Mesenchymal stem cell (in vitro differentiated cells and primary cell): ENCODE measurements around the gene REXO5.

Experiments used
- DNase-seq: peaks from one replicate; pipeline ENCODE4 v3.0.0-alpha.2; 2013
- H2AFZ ChIP-seq: one replicate; pipeline ENCODE4 v1.6.1; 2013; ENCODE audit warnings: low read depth, mild to moderate bottlenecking, control low read depth, inconsistent platforms, low read length, moderate library complexity
- H2AK5ac ChIP-seq: 2 replicates; pipeline ENCODE4 v1.6.1; 2013; ENCODE audit warnings: low read length, moderate library complexity, mild to moderate bottlenecking, inconsistent platforms; ENCODE audit not compliant: severe bottlenecking
- H2BK120ac ChIP-seq: one replicate; pipeline ENCODE4 v1.6.1; 2013; ENCODE audit warnings: low read depth, mild to moderate bottlenecking, inconsistent platforms, low read length, moderate library complexity
- H2BK12ac ChIP-seq, 2 experiments: one replicate each; pipeline ENCODE4 v1.6.1; 2013; ENCODE audit warnings: inconsistent platforms in 2 of 2, low read length in 2 of 2, mild to moderate bottlenecking in 2 of 2, moderate library complexity in 2 of 2, control low read depth in 1 of 2
- H2BK15ac ChIP-seq: one replicate; pipeline ENCODE4 v1.6.1; 2013; ENCODE audit warnings: mild to moderate bottlenecking, low read depth, inconsistent platforms; ENCODE audit not compliant: poor library complexity, severe bottlenecking
- H2BK5ac ChIP-seq: 2 replicates; pipeline ENCODE4 v1.6.1; 2013; ENCODE audit warnings: low read depth, mild to moderate bottlenecking, low read length, control low read depth, inconsistent platforms; ENCODE audit not compliant: poor library complexity, severe bottlenecking
- H3K14ac ChIP-seq, 2 experiments: one replicate each; pipeline ENCODE4 v1.6.1; 2013; ENCODE audit warnings: inconsistent platforms in 2 of 2, low read length in 2 of 2, control low read depth in 1 of 2, mild to moderate bottlenecking in 1 of 2, moderate library complexity in 1 of 2
- H3K18ac ChIP-seq, 2 experiments: one replicate each; pipeline ENCODE4 v1.6.1; 2013; ENCODE audit warnings: inconsistent platforms in 2 of 2, low read length in 2 of 2, control low read depth in 1 of 2, low read depth in 1 of 2, mild to moderate bottlenecking in 1 of 2
- H3K23ac ChIP-seq, 2 experiments: one replicate each; pipeline ENCODE4 v1.6.1; 2013; ENCODE audit warnings: inconsistent platforms in 2 of 2, low read length in 2 of 2, mild to moderate bottlenecking in 2 of 2, moderate library complexity in 2 of 2, control low read depth in 1 of 2
- H3K27ac ChIP-seq: 2 replicates; pipeline ENCODE4 v1.5.1; 2013; ENCODE audit warnings: mild to moderate bottlenecking, moderate library complexity, low read length, control low read depth, inconsistent platforms; ENCODE audit not compliant: poor library complexity, severe bottlenecking
- H3K27me3 ChIP-seq, 2 experiments: 2 replicates each; pipeline versions ENCODE4 v1.6.1 to v1.7.0; 2013; ENCODE audit warnings: low read length in 2 of 2, mild to moderate bottlenecking in 2 of 2, moderate library complexity in 2 of 2, control low read depth in 1 of 2, inconsistent platforms in 1 of 2; ENCODE audit not compliant: control insufficient read depth in 1 of 2, insufficient read depth in 1 of 2
- H3K36me3 ChIP-seq, 2 experiments: 2 replicates each; pipeline versions ENCODE4 v1.6.1 to v1.7.0; 2013; ENCODE audit warnings: low read length in 2 of 2, control low read depth in 1 of 2, inconsistent platforms in 1 of 2, low read depth in 1 of 2, mild to moderate bottlenecking in 1 of 2; ENCODE audit not compliant: insufficient read depth in 2 of 2, control insufficient read depth in 1 of 2
- H3K4ac ChIP-seq, 2 experiments: one replicate each; pipeline ENCODE4 v1.6.1; 2013; ENCODE audit warnings: inconsistent platforms in 2 of 2, low read length in 2 of 2, mild to moderate bottlenecking in 2 of 2, moderate library complexity in 2 of 2, control low read depth in 1 of 2, low read depth in 1 of 2
- H3K4me1 ChIP-seq: 2 replicates; pipeline ENCODE4 v1.6.1; 2013; ENCODE audit warnings: low read depth, low read length, control low read depth; ENCODE audit not compliant: control insufficient read depth, insufficient read depth
- H3K4me2 ChIP-seq: 2 replicates; pipeline ENCODE4 v1.6.1; 2013; ENCODE audit warnings: low read length, mild to moderate bottlenecking, inconsistent platforms; ENCODE audit not compliant: poor library complexity, severe bottlenecking
- H3K4me3 ChIP-seq, 2 experiments: 2 replicates each; pipeline versions ENCODE4 v1.5.1 to v1.7.0; 2013; ENCODE audit warnings: low read length in 2 of 2, mild to moderate bottlenecking in 2 of 2, control low read depth in 1 of 2, low read depth in 1 of 2; ENCODE audit not compliant: insufficient read depth in 1 of 2
- H3K79me1 ChIP-seq: replicated peaks from 2 replicates; pipeline ENCODE4 v1.6.1; 2013; ENCODE audit warnings: mild to moderate bottlenecking, control low read depth, low read length, inconsistent platforms; ENCODE audit not compliant: poor library complexity, severe bottlenecking
- H3K9ac ChIP-seq: 2 replicates; pipeline ENCODE4 v1.7.0; 2013; ENCODE audit warnings: mild to moderate bottlenecking, low read length, moderate library complexity
- H3K9me3 ChIP-seq: 2 replicates; pipeline ENCODE4 v1.7.0; 2013; ENCODE audit warnings: mild to moderate bottlenecking, low read length; ENCODE audit not compliant: control insufficient read depth
- H4K8ac ChIP-seq: one replicate; pipeline ENCODE4 v1.6.1; 2013; ENCODE audit warnings: inconsistent platforms, mild to moderate bottlenecking, low read length, moderate library complexity
- H4K91ac ChIP-seq: one replicate; pipeline ENCODE4 v1.6.1; 2013; ENCODE audit warnings: mild to moderate bottlenecking, low read length, inconsistent platforms
- WGBS: methylation state at CpG from one replicate; pipeline ENCODE4 v1.1.7; 2013; ENCODE audit warnings: mixed read lengths; 5-methylcytosine and 5-hydroxymethylcytosine counted together

REXO5 gene

DNA sequence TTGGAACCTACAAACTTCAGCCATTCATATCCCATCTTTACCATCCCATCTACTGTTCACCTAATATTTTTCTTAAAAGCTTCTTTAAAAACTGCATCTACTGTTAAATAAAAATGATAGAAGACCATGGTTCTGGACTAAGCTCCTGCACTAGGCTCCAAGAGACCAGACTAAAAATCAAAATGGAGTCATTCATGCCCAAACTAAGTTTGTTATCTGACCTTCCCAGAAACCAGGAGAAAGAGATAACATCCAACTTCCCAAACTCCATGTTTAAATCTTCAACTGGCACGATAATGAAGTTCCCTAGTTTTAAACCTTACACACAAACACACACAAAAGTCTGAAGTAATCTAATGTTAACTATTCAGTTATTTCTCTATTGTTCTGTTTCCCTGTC, 80.0 kb downstream of the REXO5 start:
- H3K36me3 ChIP-seq, result peaks cover 5 to 50% of the 10 kb centered on the region in 2 experiments
- no peak overlapping the region for H3K4me2 ChIP-seq
- H3K27ac ChIP-seq, result no peak overlapping the region
- no peak overlapping the region for H2AFZ ChIP-seq
- H3K14ac ChIP-seq, result no peak overlapping the region
- H2BK15ac ChIP-seq, result no peak overlapping the region
- H3K9me3 ChIP-seq, result no peaks in the 10 kb centered on the region
- H4K8ac ChIP-seq, result no peak overlapping the region
- no peak for DNase-seq
- peaks cover 9% of the 10 kb centered on the region for H3K4me1 ChIP-seq
- peaks cover 2% of the 10 kb centered on the region for H3K79me1 ChIP-seq
- no peak overlapping the region for H3K18ac ChIP-seq
- H3K4ac ChIP-seq, result no peak overlapping the region
- H3K23ac ChIP-seq, result no peak overlapping the region
- no peak overlapping the region for H3K4me3 ChIP-seq
- 0% methylated on average over 1 of the region's 1 CpG for WGBS
- no peak overlapping the region for H4K91ac ChIP-seq
- H2BK12ac ChIP-seq, result no peak overlapping the region
- no peak overlapping the region for H3K9ac ChIP-seq
- H2BK120ac ChIP-seq, result no peak overlapping the region
- H2AK5ac ChIP-seq, result peak overlapping the region; percentile 61
- H2BK5ac ChIP-seq, result no peak overlapping the region
- no peaks in the 10 kb centered on the region for H3K27me3 ChIP-seq

DNA sequence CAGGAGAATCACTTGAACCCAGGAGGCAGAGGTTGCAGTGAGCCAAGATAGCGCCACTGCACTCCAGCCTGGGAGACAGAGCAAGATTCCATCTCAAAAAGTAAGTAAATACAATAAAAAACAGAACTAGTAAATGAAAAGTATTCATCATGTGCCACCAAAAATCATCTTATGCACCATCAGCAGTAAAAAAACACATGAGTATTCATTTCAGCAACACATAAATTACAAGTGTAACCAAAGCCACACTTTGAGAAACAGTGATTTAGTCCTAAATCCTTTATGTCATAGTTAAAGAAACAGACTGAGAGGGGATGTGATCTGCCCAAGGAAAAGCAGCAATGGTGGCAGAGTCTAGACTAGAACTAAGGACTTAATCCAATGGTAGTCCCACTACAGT, 80.9 kb downstream of the REXO5 start:
- no CpG with 5 or more reads among the region's 1 CpG for WGBS

DNA sequence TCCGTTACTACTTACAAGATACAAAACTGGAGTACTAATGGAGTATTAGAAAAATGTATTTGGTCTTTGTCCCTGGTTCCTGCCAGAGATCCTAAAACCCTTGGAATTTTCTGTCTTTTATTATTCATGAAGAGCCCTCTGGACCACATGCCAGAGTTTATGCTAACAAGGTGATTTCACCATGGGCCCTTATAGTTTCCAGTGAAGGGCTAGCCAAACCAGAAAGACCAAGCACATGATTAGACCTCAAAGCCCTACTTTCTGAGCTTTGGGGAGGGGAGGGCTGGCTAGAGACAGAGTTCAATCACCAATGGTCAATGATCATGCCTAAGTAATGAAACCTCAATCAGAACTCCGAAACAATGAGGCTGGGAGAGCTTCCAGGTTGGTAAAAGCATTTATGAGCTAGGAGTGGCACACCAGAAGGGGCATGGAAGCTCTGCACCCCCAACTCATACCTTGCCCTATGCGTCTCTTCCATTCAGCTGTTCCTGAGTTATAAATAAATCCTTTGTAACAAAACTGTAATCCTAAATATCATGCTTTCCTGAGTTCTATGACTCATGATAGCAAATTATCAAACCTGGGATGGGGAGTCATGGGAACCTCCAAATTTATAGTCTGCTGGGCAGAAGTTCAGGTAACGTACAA, 83.4 kb downstream of the REXO5 start:
- H3K36me3 ChIP-seq, result peaks cover 23 to 80% of the 10 kb centered on the region in 2 experiments
- no peak overlapping the region for H3K9ac ChIP-seq
- no peak overlapping the region for H2BK12ac ChIP-seq
- no peak overlapping the region for H2BK5ac ChIP-seq
- no peak overlapping the region for H3K18ac ChIP-seq
- no peak overlapping the region for H3K4ac ChIP-seq
- H3K14ac ChIP-seq, result no peak overlapping the region
- WGBS, result 95% methylated on average over 3 of the region's 4 CpGs
- H4K91ac ChIP-seq, result no peak overlapping the region
- H2AK5ac ChIP-seq, result no peak overlapping the region
- no peak overlapping the region for H2BK15ac ChIP-seq
- no peaks in the 10 kb centered on the region for H3K9me3 ChIP-seq
- H3K4me2 ChIP-seq, result no peak overlapping the region
- no peak for DNase-seq
- no peak overlapping the region for H3K23ac ChIP-seq
- no peaks in the 10 kb centered on the region for H3K27me3 ChIP-seq
- H3K79me1 ChIP-seq, result peaks cover 6% of the 10 kb centered on the region
- H3K4me1 ChIP-seq, result peaks cover 10% of the 10 kb centered on the region
- H3K27ac ChIP-seq, result no peak overlapping the region
- H2AFZ ChIP-seq, result no peak overlapping the region
- H4K8ac ChIP-seq, result no peak overlapping the region
- no peak overlapping the region for H3K4me3 ChIP-seq
- H2BK120ac ChIP-seq, result no peak overlapping the region

More for the DNA sequence above, 80.9 kb downstream of the REXO5 start:
- Histone ChIP-seq H3K14ac (no peak overlapping the region), H2BK5ac (no peak overlapping the region), H3K9me3 (no peaks in the 10 kb centered on the region), H4K91ac (no peak overlapping the region), H2BK15ac (no peak overlapping the region), H3K4me3 (no peak overlapping the region), H3K4me1 (peaks cover 8% of the 10 kb centered on the region), H2AFZ (no peak overlapping the region), H2BK120ac (no peak overlapping the region), H3K36me3 (peaks cover 11 to 59% of the 10 kb centered on the region in 2 experiments), H3K18ac (no peak overlapping the region), H3K27me3 (no peaks in the 10 kb centered on the region), H3K23ac (no peak overlapping the region), H3K27ac (peak overlapping the region; percentile 66), H2AK5ac (no peak overlapping the region), H3K4ac (no peak overlapping the region), H3K79me1 (peaks cover 5% of the 10 kb centered on the region), H4K8ac (no peak overlapping the region), H3K9ac (no peak overlapping the region), H3K4me2 (no peak overlapping the region), H2BK12ac (no peak overlapping the region)
- DNase-seq, result no peak

DNA sequence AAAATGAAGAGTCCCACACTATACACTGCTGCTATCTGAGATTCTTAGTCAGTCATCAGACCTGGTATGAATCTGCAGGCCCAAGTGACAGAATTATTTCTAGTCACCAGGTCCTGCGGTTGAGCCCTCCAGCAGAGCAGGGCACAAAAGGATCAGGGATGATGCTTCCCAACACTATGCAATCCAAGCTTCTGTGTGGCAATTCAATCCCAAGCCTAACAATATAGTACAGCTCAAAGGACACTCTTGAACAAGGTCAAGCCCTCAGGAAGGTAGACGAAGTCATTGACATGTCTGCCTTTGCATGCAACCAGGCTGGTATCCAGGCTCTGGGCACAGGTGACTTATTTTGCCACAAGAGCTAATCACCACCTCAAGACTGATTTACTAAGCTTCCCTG, 88.1 kb downstream of the REXO5 start:
- Histone ChIP-seq H3K27me3 (no peaks in the 10 kb centered on the region), H3K4me3 (no peak overlapping the region), H3K4ac (no peak overlapping the region), H3K14ac (no peak overlapping the region), H4K8ac (no peak overlapping the region), H3K4me1 (peaks cover 11% of the 10 kb centered on the region), H2BK5ac (no peak overlapping the region), H3K36me3 (peaks cover 18 to 77% of the 10 kb centered on the region in 2 experiments), H2AK5ac (no peak overlapping the region), H3K4me2 (no peak overlapping the region), H3K9ac (no peak overlapping the region), H3K79me1 (peaks cover 4% of the 10 kb centered on the region), H3K27ac (no peak overlapping the region), H4K91ac (no peak overlapping the region), H2AFZ (no peak overlapping the region), H2BK12ac (no peak overlapping the region), H2BK120ac (no peak overlapping the region), H2BK15ac (no peak overlapping the region), H3K18ac (no peak overlapping the region), H3K23ac (no peak overlapping the region), H3K9me3 (no peaks in the 10 kb centered on the region)
- DNase-seq, result no peak
- WGBS, result 89% methylated on average over 2 of the region's 2 CpGs
